IMR-90 (cell line): ENCODE measurements around the gene OR5D13. TPM values are rescaled to one million over a fixed set of nuclear protein-coding genes. Genes with fewer than 3 reads are reported as not detected.

Experiments
- ATAC-seq: fragments of 200-7000 bp; cut with Tn5 transposase; 2 replicates; pipeline ENCODE4 v1.9.1; 2020; ENCODE audit warnings: low read depth, mild to moderate bottlenecking, moderate library complexity
- Bru-seq: library from RNA; stranded (reverse); fragments of 400-500 nt; gene quantifications from one replicate; lab custom pipeline; 2021; lab: Mats Ljungman, UMichigan
- BruChase-seq, 2 experiments: library from RNA; stranded (reverse); fragments of 400-500 nt; gene quantifications; one replicate each; lab custom pipeline; 2021; lab: Mats Ljungman, UMichigan
- BruUV-seq: library from RNA; stranded (reverse); fragments of 400-500 nt; replicated peaks from 2 replicates; lab custom pipeline; 2021; lab: Mats Ljungman, UMichigan
- CTCF ChIA-PET: fragments of 300-600 bp; formaldehyde crosslinking; extraction: SDS; loops from one replicate; lab custom pipeline; 2021; ENCODE audit warnings: antibody characterized with exemption; lab: Yijun Ruan, JAX
- POLR2A ChIA-PET: fragments of 300-600 bp; sonication (Branson Sonifier 250); formaldehyde crosslinking; loops from one replicate; lab custom pipeline; 2022; ENCODE audit warnings: antibody characterized with exemption; ENCODE audit not compliant: unreplicated experiment; lab: Charles Lee
- DNase-seq: peaks from one replicate; pipeline ENCODE4 v3.0.0; 2013
- H2AFZ ChIP-seq: replicated peaks from 2 replicates; pipeline ENCODE3; 2013; ENCODE audit warnings: low read length, mild to moderate bottlenecking; ENCODE audit not compliant: poor library complexity
- H2AK5ac ChIP-seq: 2 replicates; pipeline ENCODE4 v1.6.1; 2013; ENCODE audit warnings: low read depth, low read length, inconsistent platforms
- H2AK9ac ChIP-seq: replicated peaks from 2 replicates; pipeline ENCODE3; 2013; ENCODE audit warnings: mild to moderate bottlenecking, low read depth, low read length, moderate library complexity; ENCODE audit not compliant: poor library complexity
- H2BK120ac ChIP-seq: 2 replicates; pipeline ENCODE4 v1.6.1; 2013; ENCODE audit warnings: low read depth, low read length, inconsistent platforms
- H2BK15ac ChIP-seq: 3 replicates; pipeline ENCODE4 v1.6.1; 2013; ENCODE audit warnings: low read depth, low read length, inconsistent platforms
- H2BK20ac ChIP-seq: 2 replicates; pipeline ENCODE4 v1.6.1; 2013; ENCODE audit warnings: low read depth, mild to moderate bottlenecking, inconsistent platforms, low read length, moderate library complexity
- H2BK5ac ChIP-seq: 2 replicates; pipeline ENCODE4 v1.6.1; 2013; ENCODE audit warnings: mild to moderate bottlenecking, low read depth, low read length, inconsistent platforms; ENCODE audit not compliant: poor library complexity, severe bottlenecking
- H3K14ac ChIP-seq: replicated peaks from 2 replicates; pipeline ENCODE4 v1.6.1; 2013; ENCODE audit warnings: low read depth, low read length, inconsistent platforms
- H3K18ac ChIP-seq: 2 replicates; pipeline ENCODE4 v1.6.1; 2013; ENCODE audit warnings: low read depth, low read length, control low read depth
- H3K23ac ChIP-seq: 2 replicates; pipeline ENCODE4 v1.6.1; 2013; ENCODE audit warnings: low read depth, low read length, inconsistent platforms
- H3K27ac ChIP-seq: 2 replicates; pipeline ENCODE4 v1.5.1; 2013; ENCODE audit warnings: mild to moderate bottlenecking, control low read depth, low read length; ENCODE audit not compliant: insufficient read depth
- H3K27me3 ChIP-seq: 2 replicates; pipeline ENCODE4 v1.6.1; 2013; ENCODE audit warnings: low read length; ENCODE audit not compliant: control insufficient read depth, insufficient read depth
- H3K36me3 ChIP-seq: 2 replicates; pipeline ENCODE4 v1.6.1; 2013; ENCODE audit warnings: low read length, mixed read lengths; ENCODE audit not compliant: control insufficient read depth, insufficient read depth
- H3K4ac ChIP-seq: 2 replicates; pipeline ENCODE4 v1.6.1; 2013; ENCODE audit warnings: low read depth, low read length, inconsistent platforms
- H3K4me1 ChIP-seq: 2 replicates; pipeline ENCODE4 v1.6.1; 2013; ENCODE audit warnings: low read length, mixed read lengths; ENCODE audit not compliant: control insufficient read depth, insufficient read depth
- H3K4me2 ChIP-seq: 2 replicates; pipeline ENCODE4 v1.6.1; 2013; ENCODE audit warnings: low read depth, mild to moderate bottlenecking, control low read depth, low read length, moderate library complexity
- H3K4me3 ChIP-seq: 2 replicates; pipeline ENCODE4 v1.5.1; 2013; ENCODE audit warnings: low read depth, mild to moderate bottlenecking, control low read depth, low read length, moderate library complexity; ENCODE audit not compliant: insufficient read depth
- H3K56ac ChIP-seq: 2 replicates; pipeline ENCODE4 v1.6.1; 2013; ENCODE audit warnings: low read length, inconsistent platforms; ENCODE audit not compliant: insufficient read depth; ENCODE audit errors: extremely low read depth
- H3K79me1 ChIP-seq, 2 experiments: 2 replicates each; pipeline ENCODE4 v1.6.1; 2013; ENCODE audit warnings: low read length in 2 of 2, inconsistent platforms in 1 of 2, low read depth in 1 of 2
- H3K9ac ChIP-seq: 2 replicates; pipeline ENCODE4 v1.6.1; 2013; ENCODE audit warnings: low read depth, low read length, control low read depth
- H3K9me1 ChIP-seq: 2 replicates; pipeline ENCODE4 v1.6.1; 2013; ENCODE audit warnings: low read length, inconsistent platforms; ENCODE audit not compliant: insufficient read depth
- H3K9me3 ChIP-seq: 2 replicates; pipeline ENCODE4 v1.6.1; 2013; ENCODE audit warnings: low read length; ENCODE audit not compliant: control insufficient read depth, insufficient read depth
- H4K20me1 ChIP-seq: 2 replicates; pipeline ENCODE4 v1.6.1; 2013; ENCODE audit warnings: low read length, inconsistent platforms; ENCODE audit not compliant: insufficient read depth
- H4K5ac ChIP-seq: 2 replicates; pipeline ENCODE4 v1.6.1; 2013; ENCODE audit warnings: mild to moderate bottlenecking, low read depth, low read length, control low read depth
- H4K8ac ChIP-seq, 2 experiments: 2 replicates each; pipeline ENCODE4 v1.6.1; 2013; ENCODE audit warnings: low read depth in 2 of 2, low read length in 2 of 2, control low read depth in 1 of 2, inconsistent platforms in 1 of 2
- H4K91ac ChIP-seq: 2 replicates; pipeline ENCODE4 v1.6.1; 2013; ENCODE audit warnings: low read depth, low read length, inconsistent platforms; ENCODE audit not compliant: insufficient read depth
- BHLHE40 ChIP-seq: fragments of 150-350 bp; IDR thresholded peaks from 2 replicates; pipeline ENCODE4 v1.6.1; 2016; ENCODE audit warnings: mild to moderate bottlenecking, low read depth, low read length
- CTCF ChIP-seq: conservative IDR thresholded peaks from 2 replicates; pipeline ENCODE4 v1.5.1; 2012; ENCODE audit warnings: mild to moderate bottlenecking, low read depth, low read length, improper control_type of control experiment
- FOS ChIP-seq: fragments of 150-350 bp; IDR thresholded peaks from 2 replicates; pipeline ENCODE4 v1.6.1; 2016; ENCODE audit warnings: low read depth, low read length
- MAFK ChIP-seq: IDR thresholded peaks from 2 replicates; pipeline ENCODE4 v1.6.1; 2012; ENCODE audit warnings: low read depth, low read length, improper control_type of control experiment
- MAZ ChIP-seq: IDR thresholded peaks from 2 replicates; pipeline ENCODE4 v1.6.1; 2012; ENCODE audit warnings: low read depth, mild to moderate bottlenecking, low read length, improper control_type of control experiment, moderate library complexity, borderline replicate concordance
- NFE2L2 ChIP-seq: fragments of 150-350 bp; IDR thresholded peaks from 2 replicates; pipeline ENCODE4 v1.6.1; 2016; ENCODE audit warnings: low read depth, mild to moderate bottlenecking, low read length
- RFX5 ChIP-seq: IDR thresholded peaks from 2 replicates; pipeline ENCODE4 v1.8.0; 2012; ENCODE audit warnings: low read depth, mild to moderate bottlenecking, low read length, moderate library complexity
- USF2 ChIP-seq: fragments of 150-350 bp; IDR thresholded peaks from 2 replicates; pipeline ENCODE4 v1.6.1; 2017; ENCODE audit warnings: mild to moderate bottlenecking, antibody characterized with exemption, low read length, low read depth
- dilution Hi-C: fragments of 300-500 bp; cut with HindIII; formaldehyde crosslinking; loops from one replicate; pipeline ENCODE4 v1.14.3; 2018; ENCODE audit warnings: low sequenced_read_pairs; ENCODE audit not compliant: unreplicated experiment
- in situ Hi-C: fragments of 300-500 bp; cut with MboI; formaldehyde crosslinking; loops from 3 replicates; pipeline ENCODE4 v1.14.3; 2019; ENCODE audit warnings: low sequenced_read_pairs, inconsistent platforms, mixed read lengths
- intact Hi-C: fragments of 100-400 bp; cut with micrococcal nuclease; formaldehyde crosslinking; loops from 2 replicates; pipeline ENCODE4 v1.10.0; 2022
- long read RNA-seq: library from polyadenylated mRNA; unstranded; transcript quantifications from one replicate; pipeline ENCODE4 v2.0.0, GENCODE V29; 2021; ENCODE audit not compliant: unreplicated experiment
- polyA plus RNA-seq, 3 experiments: library from polyadenylated mRNA; depleted of rRNA; stranded (reverse); fragments of >200 nt; gene quantifications; 2 replicates each; pipeline ENCODE4 v1.2.3, GENCODE V29; 2012; ENCODE audit warnings: low replicate concordance in 1 of 3
- total RNA-seq: library from RNA; depleted of rRNA; stranded (reverse); fragments of >200 nt; gene quantifications from 2 replicates; pipeline ENCODE4 v1.2.3, GENCODE V29; 2012; rRNA removed

OR5D13 gene
- not detected in 2 replicates for total RNA-seq
- polyA plus RNA-seq (2012; rRNA removed) = not detected in 2 replicates
- not detected in 2 replicates for polyA plus RNA-seq (2012; cell fraction: cytosol; rRNA removed)
- not detected in 2 replicates for polyA plus RNA-seq (2012; cell fraction: nucleus; rRNA removed; ENCODE audit: low replicate concordance)
- not detected for Bru-seq, nascent RNA
- BruChase-seq, experiment 1, labeled RNA remaining after a 6-hour chase = not detected
- not detected for BruChase-seq, experiment 2, labeled RNA remaining after a 2-hour chase
- long read RNA-seq = 0 reads

GRCh38 chr11:55773138-55773537, at the start of gene OR5D13:
OR5D13 (plus strand) TSS chr11:55773438; CDS start chr11:55773438, 0 bp downstream.
- Histone ChIP-seq H3K9me1 (no peaks in the 10 kb centered on the region), H4K5ac (no peak within 1 kb of the TSS), H2BK20ac (no peak within 1 kb of the TSS), H4K8ac (no peak within 1 kb of the TSS), H2BK120ac (no peak within 1 kb of the TSS), H3K4me3 (no peak within 1 kb of the TSS), H3K14ac (no peak within 1 kb of the TSS), H2AK9ac (no peak within 1 kb of the TSS), H2BK5ac (no peak within 1 kb of the TSS), H4K20me1 (no peaks in the 10 kb centered on the region), H2AFZ (no peak within 1 kb of the TSS), H3K4me2 (no peak within 1 kb of the TSS), H2BK15ac (no peak within 1 kb of the TSS), H3K9me3 (0 out of 2 replicates have a peak, but pooled peaks cover 4% of the 10 kb centered on the region), H3K36me3 (no peaks in the 10 kb centered on the region), H3K27ac (no peak within 1 kb of the TSS), H3K23ac (no peak within 1 kb of the TSS), H4K91ac (no peak within 1 kb of the TSS), H3K18ac (no peak within 1 kb of the TSS), H3K9ac (no peak within 1 kb of the TSS), H3K56ac (no peak within 1 kb of the TSS), H3K79me1 (no peaks in the 10 kb centered on the region), H3K4me1 (no peaks in the 10 kb centered on the region), H2AK5ac (no peak within 1 kb of the TSS), H3K27me3 (no peaks in the 10 kb centered on the region), H3K4ac (no peak within 1 kb of the TSS)
- DNase-seq (no peak), ATAC-seq (no peak)
- BruUV-seq = no TSS peak
- CTCF ChIA-PET = no interaction called here
- TF ChIP-seq BHLHE40 = no peak
- no peak for TF ChIP-seq CTCF
- TF ChIP-seq USF2 = no peak
- no peak for TF ChIP-seq RFX5
- TF ChIP-seq MAZ = no peak
- no peak for TF ChIP-seq FOS
- no peak for TF ChIP-seq MAFK
- no peak for TF ChIP-seq NFE2L2
- POLR2A ChIA-PET = no interaction called here
- in situ Hi-C loops = no loop called here
- dilution Hi-C loops = no loop called here
- intact Hi-C loops = no loop called here
